GM18511 (cell line): ENCODE data around the gene CHST8.
A peak's percentile ranks its signal among the peaks of the same experiment; 100 is the strongest.

Experiments used
- ATAC-seq: cut with Tn5 transposase; IDR thresholded peaks from one replicate; pipeline ENCODE4 v1.9.1; 2021; ENCODE audit warnings: mild to moderate bottlenecking, moderate library complexity; ENCODE audit not compliant: unreplicated experiment

Gene CHST8

DNA sequence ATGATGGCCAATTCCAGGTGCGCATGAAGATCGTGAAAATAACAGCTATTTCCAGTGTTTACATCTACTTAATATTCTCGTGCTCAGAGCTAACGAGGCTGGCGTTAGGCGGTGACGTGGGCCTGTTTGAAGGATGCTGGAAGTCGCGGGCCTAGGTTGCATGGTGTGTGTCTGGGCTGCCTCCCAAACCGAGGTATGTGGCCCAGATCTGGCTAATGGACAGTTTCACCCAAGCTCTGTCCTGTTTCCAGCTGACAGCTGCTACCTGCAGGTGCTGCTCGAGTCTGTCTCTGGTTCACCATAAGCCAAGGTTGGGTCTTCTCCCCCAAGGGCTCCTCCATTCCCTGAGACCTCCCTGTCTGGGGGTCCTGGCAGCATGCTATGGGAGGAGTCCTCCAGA lies 134.4 kb downstream of the CHST8 start:
- no peak for ATAC-seq

GRCh38 chr19:33758541-33759013 lies 136.8 kb downstream of the CHST8 start:
- no peak for ATAC-seq

- no peak for ATAC-seq
These were observed 137.6 kb downstream of the CHST8 start for GRCh38 chr19:33759356-33759755.

DNA sequence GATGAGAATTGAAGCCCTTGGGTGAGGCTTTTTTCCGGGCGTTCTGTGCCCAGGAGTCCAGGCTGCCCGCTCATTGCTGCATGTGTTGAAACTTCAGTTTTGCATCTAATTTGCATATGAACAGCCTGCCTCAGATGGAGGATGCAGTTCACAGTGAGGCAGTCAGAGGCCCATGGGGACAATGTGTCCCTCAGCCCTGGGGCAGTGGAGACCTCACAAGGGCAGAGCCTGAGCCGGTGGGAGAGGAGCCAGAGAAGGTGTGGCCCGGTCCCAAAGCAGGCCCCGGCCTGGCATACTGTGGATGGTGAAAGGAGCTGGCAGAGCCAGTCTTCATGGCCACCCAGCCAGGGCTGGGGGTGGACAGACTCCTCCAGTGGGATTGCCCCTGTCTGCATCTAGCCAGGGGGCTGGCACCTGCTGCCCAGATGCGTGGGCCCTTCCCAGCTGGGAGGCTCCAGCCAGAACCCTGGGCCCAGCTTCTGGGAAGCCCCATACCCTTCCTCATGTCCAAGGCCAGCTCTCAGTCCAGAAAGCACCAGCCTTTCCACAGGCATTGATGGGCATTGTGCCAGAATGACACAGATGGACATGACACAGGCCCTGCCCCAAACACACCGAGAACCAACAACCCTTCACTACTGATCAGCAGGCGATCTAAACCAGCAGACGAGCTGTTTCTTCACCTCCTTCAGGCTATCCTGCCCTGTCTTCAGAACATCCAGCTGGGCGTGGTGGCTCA lies 142.0 kb downstream of the CHST8 start:
- no peak for ATAC-seq

DNA sequence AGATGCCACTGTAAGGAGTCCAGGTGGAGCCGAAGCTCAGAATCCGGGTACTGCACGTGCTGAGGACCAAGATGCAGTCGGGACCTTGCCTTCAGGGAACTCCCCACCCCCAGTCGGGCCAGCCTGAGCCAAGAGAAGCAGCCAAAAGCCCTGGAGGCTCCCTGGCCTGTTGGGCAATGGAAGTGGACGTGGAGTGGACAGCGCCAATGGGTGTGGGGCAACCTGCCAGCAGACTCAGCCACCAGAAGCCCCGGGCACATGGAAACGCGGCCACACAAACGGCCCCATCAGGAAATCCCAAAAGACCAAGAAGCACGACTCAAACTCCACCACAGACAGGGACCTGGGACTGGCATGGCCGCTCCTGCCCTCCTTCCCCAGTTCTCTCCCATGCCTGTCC lies 144.9 kb downstream of the CHST8 start:
- no peak for ATAC-seq

GRCh38 chr19:33767898-33768413 lies 146.2 kb downstream of the CHST8 start:
- ATAC-seq: no peak

GRCh38 chr19:33769208-33769607 lies 147.5 kb downstream of the CHST8 start:
- no peak for ATAC-seq

DNA sequence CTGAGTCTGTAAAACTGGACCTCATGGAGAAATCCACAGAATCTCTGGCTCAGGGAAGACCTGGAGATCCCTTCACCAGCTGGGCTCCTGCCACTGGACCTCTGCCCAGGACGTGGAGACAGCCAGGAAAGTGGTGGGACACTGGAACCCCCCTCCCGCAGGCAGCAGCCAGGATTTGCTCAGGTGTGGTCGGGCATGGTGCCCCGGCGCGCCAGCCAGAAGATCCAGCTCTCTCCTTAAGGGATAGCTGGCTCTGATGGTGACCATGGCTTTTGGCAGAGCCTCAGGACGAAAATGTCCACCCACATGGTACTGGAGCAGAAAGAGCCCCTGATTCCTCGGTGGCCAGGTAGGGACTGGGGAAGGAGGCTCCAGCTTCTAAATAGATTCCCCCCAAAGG lies 148.4 kb downstream of the CHST8 start:
- ATAC-seq: no peak

DNA sequence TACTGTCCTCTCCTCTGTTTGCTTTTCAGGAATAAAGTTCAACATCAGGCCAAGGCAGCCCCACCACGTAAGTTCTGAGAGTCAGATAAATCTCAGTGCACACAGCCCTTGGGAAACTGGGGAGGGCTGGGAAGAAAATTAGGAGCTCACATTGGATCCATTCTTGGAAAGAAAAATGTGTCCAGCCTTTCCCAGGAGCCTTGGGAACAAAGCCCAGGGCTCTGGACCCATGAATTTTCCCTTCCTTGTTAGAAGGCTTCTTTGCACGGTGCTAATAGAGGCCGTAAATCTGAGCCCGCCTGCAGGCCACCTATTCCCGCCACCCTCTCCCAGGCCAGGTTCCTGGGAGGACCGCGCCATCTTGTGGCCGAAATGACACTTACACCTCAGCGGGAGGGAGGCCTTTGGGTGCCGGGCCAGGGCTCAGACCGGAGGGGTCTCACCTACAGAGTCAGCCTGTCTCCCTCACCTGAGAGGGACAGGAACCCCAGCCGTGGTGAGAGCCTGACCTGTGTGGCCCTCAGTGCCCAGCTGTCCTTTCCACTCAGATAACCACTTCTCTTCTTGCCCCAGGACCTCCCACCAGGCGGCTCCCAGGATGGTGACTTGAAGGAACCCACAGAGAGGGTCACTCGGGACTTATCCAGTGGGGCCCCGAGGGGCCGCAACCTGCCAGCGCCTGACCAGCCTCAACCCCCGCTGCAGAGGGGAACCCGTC lies 149.8 kb downstream of the CHST8 start:
- peak; percentile 56 for ATAC-seq

- no peak for ATAC-seq
These were observed 150.5 kb downstream of the CHST8 start for GRCh38 chr19:33772102-33772857.

DNA sequence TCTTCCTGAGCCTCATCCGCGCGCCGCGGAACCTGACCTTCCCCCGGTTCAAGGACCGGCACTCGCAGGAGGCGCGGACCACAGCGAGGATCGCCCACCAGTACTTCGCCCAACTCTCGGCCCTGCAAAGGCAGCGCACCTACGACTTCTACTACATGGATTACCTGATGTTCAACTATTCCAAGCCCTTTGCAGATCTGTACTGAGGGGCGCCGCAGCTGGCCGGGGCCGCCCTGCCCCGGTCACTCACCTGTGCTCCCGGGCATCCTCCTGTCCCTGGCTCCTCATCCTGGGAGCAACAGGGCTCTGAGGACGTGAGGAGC lies 151.1 kb downstream of the CHST8 start:
- ATAC-seq: no peak

GRCh38 chr19:33773704-33774624 lies 152.2 kb downstream of the CHST8 start:
- ATAC-seq: no peak

DNA sequence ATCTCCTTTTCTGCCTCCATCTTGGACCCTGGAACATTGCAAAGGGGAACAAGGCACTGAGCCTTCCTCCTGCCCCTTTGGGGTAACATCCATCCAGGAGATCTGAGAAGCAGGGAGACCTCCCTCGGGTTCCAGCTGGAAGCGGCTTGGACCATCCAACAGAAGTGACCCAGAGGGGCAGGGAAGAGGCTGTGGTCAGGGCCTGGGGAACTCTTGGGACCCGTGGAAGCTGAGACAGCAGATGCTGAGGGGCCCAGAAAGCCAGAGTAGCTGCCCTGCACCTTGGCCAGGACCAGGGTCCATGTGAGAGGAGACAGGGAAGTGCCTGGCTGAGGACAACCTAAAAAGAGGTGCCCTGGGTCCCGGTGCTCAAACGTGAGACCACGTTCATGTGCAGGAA lies 153.0 kb downstream of the CHST8 start:
- no peak for ATAC-seq

DNA sequence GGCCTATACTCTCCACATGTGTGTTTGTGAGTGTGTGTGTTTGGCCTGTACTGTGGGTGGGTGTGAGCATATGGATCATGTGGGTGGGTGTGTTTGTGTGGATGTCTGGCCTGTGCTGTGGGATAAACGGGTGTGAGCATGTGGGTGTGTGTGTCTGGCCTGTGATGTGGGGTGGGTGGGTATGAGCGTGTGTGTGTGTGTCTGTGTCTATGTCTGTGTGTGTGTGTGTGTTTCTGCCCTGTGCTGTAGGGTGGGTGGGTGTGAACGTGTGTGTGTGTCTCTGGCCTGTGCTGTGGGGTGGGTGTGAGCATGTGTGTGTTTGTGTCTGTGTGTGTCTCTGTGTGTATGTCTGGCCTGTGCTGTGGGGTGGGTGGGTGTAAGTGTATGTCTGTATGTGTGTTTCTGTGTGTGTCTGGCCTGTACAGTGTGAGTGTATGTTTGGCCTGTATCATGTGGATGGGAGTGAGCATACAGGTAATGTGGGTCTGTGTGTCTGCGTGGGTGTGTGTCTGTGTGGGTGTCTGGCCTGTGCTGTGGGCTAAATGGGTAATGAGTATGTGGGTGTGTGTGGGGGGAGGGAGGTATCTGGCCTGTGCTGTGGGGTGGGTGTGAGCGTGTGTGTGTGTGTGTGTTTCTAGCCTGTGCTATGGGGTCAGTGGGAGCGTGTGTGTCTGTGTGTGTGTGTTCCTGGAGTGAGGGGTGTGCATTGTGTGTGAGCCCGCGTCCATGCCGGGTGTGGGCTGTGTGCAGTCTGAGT lies 154.2 kb downstream of the CHST8 start:
- no peak for ATAC-seq

GRCh38 chr19:33777351-33777750 lies 155.6 kb downstream of the CHST8 start:
- no peak for ATAC-seq

DNA sequence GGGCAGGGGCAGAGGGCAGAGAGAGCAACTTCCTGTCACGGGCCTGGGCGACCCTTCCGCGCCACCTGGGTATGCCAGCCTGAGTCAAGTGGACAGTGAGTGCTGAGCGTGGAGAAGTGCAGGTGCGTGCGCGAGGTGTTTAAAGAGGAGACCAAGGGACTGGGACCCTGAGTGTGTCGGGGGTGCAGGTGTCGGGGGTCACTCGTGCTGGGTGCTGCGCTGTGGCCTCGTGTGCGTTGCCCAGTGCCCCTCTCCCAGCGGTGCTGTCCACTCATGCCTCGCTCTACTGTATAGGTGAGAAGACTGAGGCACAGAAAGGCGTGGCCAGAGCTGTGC lies 156.0 kb downstream of the CHST8 start:
- ATAC-seq: no peak

DNA sequence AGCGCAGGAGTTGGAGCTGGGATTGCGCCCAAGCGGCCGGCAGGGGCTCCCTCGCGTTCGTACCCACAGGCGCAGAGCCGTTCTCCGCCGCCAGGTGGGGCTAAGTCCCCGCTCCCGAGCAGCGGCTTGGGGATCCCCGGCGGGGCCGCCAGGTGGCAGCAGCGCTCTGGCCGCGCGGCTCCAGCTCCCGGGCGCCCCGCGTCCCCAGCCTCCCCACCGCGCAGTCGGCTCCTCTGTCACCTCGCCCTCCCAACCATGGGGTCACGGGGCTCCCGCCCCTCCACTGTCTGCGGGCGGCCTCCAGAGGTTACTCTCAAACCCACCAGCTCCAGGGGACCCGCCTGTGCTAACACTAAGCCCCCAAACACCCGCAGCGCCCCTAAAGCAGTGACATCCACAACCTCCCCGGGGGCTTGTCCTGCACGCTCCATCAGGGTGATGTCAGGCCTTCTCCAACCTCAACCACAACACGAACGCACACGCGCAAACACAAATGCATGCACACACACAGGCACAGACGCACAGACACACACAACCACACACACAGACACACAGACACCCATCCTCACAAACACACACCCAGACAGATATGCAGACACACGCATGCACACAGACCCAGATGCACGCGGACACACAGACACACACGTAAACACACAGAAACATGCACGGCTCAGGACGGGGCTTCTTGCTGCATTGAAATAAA lies 156.5 kb downstream of the CHST8 start:
- ATAC-seq: peak; percentile 94

GRCh38 chr19:33779849-33780248 lies 158.1 kb downstream of the CHST8 start:
- ATAC-seq: no peak

DNA sequence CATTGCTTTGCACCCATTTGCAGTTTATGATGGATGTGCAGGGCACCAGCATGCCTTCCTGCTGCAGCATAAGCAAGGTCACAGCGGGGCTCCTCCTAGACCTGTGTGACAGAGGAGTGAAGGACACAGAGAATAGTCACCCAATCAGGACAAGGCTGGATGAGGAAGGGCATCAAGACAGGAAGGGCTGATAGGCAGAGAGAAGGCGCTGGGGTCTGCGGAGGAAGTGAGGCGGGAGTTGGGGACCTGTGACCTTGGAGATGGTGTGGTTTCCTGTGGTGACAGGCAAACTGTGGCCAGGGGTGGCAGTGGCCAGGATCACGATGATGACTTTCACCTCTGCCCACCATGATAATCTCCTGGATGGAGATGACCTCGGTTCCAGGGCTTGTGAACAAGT lies 158.5 kb downstream of the CHST8 start:
- no peak for ATAC-seq
